D721Med (cell line): ENCODE measurements around the gene PRSS12.

Source experiments
- DNase-seq: peaks from one replicate; pipeline ENCODE4 v3.0.0; 2011; ENCODE audit warnings: low spot score; ENCODE audit not compliant: insufficient read length
- FAIRE-seq: peaks from 2 replicates; lab custom pipeline; 2011; peaks lifted over from hg19 to GRCh38; lab: Jason Lieb, UNC
- CTCF ChIP-seq: IDR thresholded peaks from 2 replicates; pipeline ENCODE4 v1.5.1; 2012; ENCODE audit warnings: mild to moderate bottlenecking, control low read depth; ENCODE audit not compliant: insufficient read depth; ENCODE audit errors: missing control alignments

Gene PRSS12

GRCh38 chr4:118282692-118283091, 70.1 kb downstream of the PRSS12 start:
- no peak for FAIRE-seq
- no peak for TF ChIP-seq CTCF
- DNase-seq, result no peak

GRCh38 chr4:118281611-118282442, 71.0 kb downstream of the PRSS12 start:
- DNase-seq (no peak), FAIRE-seq (no peak)
- TF ChIP-seq CTCF, result no peak

- DNase-seq, result no peak
- TF ChIP-seq CTCF, result peak; percentile 92
- peak; percentile 79 for FAIRE-seq
Measured at GRCh38 chr4:118280501-118281218, 72.1 kb downstream of the PRSS12 start.

- DNase-seq, result no peak
- no peak for TF ChIP-seq CTCF
- no peak for FAIRE-seq
Measured at GRCh38 chr4:118279920-118280432, 72.8 kb downstream of the PRSS12 start.

GRCh38 chr4:118279328-118279727, 73.5 kb downstream of the PRSS12 start:
- FAIRE-seq (no peak), DNase-seq (no peak)
- TF ChIP-seq CTCF, result no peak

GRCh38 chr4:118278473-118279274, 74.1 kb downstream of the PRSS12 start:
- FAIRE-seq (no peak), DNase-seq (peak; percentile 66)
- TF ChIP-seq CTCF, result no peak
